ES-I3 (cell line): ENCODE results near the gene RHBDF1.
A peak's percentile ranks its signal among the peaks of the same experiment; 100 is the strongest.

Source experiments
- H3K36me3 ChIP-seq: 2 replicates; pipeline ENCODE4 v1.6.1; 2013; ENCODE audit warnings: mild to moderate bottlenecking, low read length, control low read depth, moderate library complexity; ENCODE audit not compliant: insufficient read depth
- H3K4me1 ChIP-seq: 2 replicates; pipeline ENCODE4 v1.6.1; 2013; ENCODE audit warnings: mild to moderate bottlenecking, control low read depth, low read length; ENCODE audit not compliant: insufficient read depth
- H3K9ac ChIP-seq: 2 replicates; pipeline ENCODE4 v1.6.1; 2013; ENCODE audit warnings: low read depth, mild to moderate bottlenecking, low read length, moderate library complexity
- H3K9me3 ChIP-seq: 2 replicates; pipeline ENCODE4 v1.6.1; 2013; ENCODE audit warnings: mild to moderate bottlenecking, low read length, moderate library complexity; ENCODE audit not compliant: control insufficient read depth, insufficient read depth

RHBDF1 gene

GRCh38 chr16:62283-62967 is 10.0 kb downstream of the RHBDF1 start:
- Histone ChIP-seq H3K36me3 (peaks cover 9% of the 10 kb centered on the region), H3K4me1 (peaks cover 9% of the 10 kb centered on the region), H3K9ac (no peak overlapping the region), H3K9me3 (no peaks in the 10 kb centered on the region)

DNA sequence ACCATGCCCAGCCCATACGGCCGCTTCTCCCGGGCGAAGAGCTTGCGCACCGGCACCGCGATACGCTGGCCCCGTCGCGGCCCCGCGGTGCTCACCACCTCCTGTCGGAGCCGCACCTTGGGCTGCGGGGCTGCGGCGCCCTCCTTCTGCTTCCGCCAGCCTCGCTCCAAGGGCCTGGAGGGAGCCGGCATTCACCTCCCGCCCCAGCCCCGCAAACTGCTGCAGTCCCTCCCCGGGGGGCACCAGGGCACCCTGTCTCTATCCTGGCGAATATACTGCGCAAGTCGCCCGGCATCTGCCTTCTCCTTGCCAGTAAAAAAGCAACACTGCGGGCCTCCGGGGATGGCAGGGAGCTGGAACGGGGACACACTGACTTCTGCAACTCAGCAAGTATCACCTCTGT is 10.6 kb downstream of the RHBDF1 start:
- no peaks in the 10 kb centered on the region for H3K9me3 ChIP-seq
- no peak overlapping the region for H3K9ac ChIP-seq
- H3K36me3 ChIP-seq: peaks cover 9% of the 10 kb centered on the region
- H3K4me1 ChIP-seq: peaks cover 4% of the 10 kb centered on the region; the same call in 1 of the 2 replicates

- peaks cover 9% of the 10 kb centered on the region for H3K36me3 ChIP-seq
Measured at GRCh38 chr16:60929-61878, 11.2 kb downstream of the RHBDF1 start.

GRCh38 chr16:60166-60565 is 12.3 kb downstream of the RHBDF1 start:
- H3K4me1 ChIP-seq: no peaks in the 10 kb centered on the region
- peaks cover 9% of the 10 kb centered on the region for H3K36me3 ChIP-seq
- H3K9ac ChIP-seq: no peak overlapping the region
- no peaks in the 10 kb centered on the region for H3K9me3 ChIP-seq

More at GRCh38 chr16:60929-61878, 11.2 kb downstream of the RHBDF1 start:
- Histone ChIP-seq H3K9ac (no peak overlapping the region), H3K9me3 (no peaks in the 10 kb centered on the region), H3K4me1 (peaks cover 3% of the 10 kb centered on the region; the same call in 1 of the 2 replicates)

DNA sequence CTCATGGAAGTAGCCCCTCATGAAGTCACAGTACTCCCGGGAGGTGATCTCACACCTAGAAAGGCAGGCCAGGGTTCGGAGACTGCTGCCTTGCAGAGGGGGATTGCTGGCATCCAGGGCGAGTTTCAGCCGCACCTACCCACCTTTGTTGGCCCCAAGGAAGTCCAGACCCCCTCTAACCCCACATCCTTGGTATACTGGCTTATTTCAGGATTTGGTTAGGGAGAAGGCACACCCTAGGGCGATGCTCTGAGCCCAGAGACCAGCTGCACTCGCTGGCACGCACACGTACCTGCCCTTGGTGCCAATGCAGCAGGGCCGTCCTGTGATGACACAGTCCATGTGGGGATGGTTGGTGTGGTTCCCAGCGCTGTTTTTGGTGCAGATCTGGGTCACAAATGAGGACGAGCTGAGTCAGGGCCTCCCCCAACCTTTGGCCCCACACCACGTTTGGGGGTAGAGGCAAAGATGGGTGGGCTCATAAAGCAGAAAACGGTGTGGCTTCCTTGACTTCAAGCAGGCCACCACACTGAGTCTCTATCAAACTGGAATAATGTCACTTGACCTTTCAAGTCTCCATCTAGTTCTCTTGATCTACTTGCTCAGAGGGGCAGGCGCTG is 12.9 kb downstream of the RHBDF1 start:
- peaks cover 9% of the 10 kb centered on the region for H3K36me3 ChIP-seq
- no peak overlapping the region for H3K9ac ChIP-seq
- H3K4me1 ChIP-seq: no peaks in the 10 kb centered on the region
- H3K9me3 ChIP-seq: no peaks in the 10 kb centered on the region

DNA sequence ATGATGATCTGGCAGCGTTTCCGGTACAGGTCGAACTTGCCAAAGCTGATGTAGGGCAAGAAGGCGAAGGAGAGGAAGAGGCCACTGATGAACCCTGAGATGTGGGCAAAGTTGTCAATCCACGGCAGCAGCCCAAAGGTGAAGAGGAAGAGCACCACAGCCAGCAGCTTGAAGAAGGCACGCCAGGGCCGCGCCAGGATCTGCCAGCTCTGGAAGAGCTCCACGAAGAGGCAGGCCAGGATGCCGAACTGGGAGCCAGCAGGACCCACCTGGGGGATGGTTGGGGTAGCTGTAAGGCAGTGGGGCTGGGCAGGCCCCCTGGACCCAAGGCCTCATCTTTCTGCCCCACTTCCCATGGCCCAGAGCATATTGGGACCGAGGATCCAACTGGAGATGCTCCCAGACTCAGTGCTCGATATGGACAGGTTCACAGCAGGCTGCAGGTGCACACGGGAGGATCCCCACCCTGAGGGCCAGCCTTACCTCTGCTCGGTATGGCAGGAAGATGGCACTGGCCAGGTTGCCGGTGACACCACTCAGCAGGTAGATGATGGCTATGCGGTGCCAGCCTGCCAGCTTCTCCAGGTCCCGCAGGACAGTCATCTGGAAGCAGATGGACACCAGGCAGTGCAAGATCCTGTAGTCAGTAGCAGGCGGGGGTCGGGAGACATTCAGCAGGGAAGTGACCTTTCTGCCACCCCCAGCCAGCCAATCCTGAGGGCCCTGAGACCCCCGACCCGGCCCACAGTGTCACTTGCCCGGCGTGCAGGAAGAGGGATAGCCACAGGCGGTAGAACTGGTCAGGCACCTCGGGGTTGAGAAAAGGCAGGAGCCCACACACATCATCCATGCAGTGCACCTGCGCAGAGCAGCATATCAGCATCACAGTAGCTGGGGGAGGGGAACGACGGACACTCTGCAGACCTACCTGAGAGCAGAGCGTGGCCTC is 13.7 kb downstream of the RHBDF1 start:
- Histone ChIP-seq H3K9ac (no peak overlapping the region), H3K4me1 (no peaks in the 10 kb centered on the region), H3K9me3 (no peaks in the 10 kb centered on the region), H3K36me3 (peaks cover 3% of the 10 kb centered on the region)

DNA sequence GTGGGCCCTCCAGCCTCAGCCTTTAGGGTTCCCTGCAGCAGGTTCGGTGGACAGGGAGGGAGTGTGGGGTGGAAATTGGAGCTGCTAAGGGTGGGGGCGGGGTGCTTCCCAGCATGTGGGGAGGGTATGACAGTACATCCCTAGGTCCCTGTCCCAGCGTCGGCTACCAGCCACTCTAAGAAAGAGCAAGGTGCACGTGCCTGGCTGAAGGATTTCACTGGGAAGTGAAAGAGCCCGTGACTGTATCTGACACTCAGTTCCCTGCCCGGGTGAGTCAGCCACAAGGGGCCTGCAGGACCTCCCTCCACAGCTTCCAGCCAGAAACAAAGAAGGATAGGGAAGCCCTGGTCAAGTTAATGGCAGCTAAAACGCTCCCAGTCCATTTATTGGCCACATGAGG is 14.7 kb downstream of the RHBDF1 start:
- H3K36me3 ChIP-seq: peaks cover 3% of the 10 kb centered on the region

DNA sequence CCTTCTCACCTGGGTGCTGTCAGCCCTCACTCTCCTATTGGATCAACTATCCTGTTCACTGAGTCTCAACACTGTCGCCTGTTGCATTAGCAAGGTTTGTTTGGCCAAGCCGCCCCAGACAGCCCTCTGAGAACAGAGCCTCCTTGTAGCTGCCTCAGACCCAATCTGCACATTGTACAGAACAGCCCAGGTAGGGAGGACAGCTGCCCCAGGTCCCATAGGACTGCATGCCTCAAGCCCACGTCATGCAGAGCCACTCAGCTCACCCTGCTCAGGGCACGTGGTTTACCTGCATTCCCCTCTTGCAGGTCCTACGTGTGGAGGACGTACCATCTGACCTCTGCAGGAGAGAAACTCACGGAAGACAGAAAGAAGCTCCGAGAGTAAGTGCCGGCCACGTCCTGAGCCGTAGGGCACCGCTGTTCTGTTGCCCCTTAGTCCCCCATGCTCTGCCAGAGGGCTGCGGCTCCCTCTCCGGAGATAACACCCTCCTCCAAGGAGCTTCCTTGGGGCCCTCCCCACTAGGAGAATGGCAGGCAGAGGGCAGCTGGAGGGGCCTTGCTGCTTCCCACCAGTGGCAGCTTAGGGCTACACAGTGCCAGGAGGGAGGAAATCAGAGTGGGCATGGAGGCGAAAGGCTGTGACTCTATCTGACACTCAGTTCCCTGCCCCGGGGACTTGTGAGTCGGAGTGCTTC is 16.1 kb downstream of the RHBDF1 start:
- no peaks in the 10 kb centered on the region for H3K9me3 ChIP-seq

More for the DNA sequence above, 14.7 kb downstream of the RHBDF1 start:
- Histone ChIP-seq H3K4me1 (no peaks in the 10 kb centered on the region), H3K9me3 (no peaks in the 10 kb centered on the region), H3K9ac (no peak overlapping the region)

DNA sequence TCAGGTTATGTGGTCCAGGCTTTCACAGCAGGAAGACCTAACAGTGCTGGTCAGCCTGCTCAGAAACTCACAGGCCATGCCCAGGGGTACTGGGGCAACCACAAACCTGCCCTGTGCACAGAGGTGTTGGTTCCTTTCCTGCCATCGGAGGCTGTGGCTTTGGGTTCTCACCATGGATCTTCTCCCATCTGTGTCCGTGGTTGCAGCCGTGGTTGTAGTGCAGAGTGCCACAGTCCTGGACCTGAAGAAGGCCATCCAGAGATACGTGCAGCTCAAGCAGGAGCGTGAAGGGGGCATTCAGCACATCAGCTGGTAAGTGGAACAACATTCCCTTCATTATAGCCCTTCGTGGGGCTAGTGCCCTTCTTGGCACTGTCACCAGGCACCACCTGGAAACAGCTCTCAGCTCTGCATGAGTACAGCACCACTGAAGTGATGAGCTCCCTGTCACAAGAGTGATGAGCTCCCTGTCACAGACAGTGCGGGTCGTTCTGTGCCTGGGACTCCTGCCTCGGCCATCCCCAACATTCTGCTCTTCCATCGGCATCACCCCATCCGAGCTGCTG is 16.8 kb downstream of the RHBDF1 start:
- Histone ChIP-seq H3K4me1 (no peaks in the 10 kb centered on the region), H3K9ac (no peak overlapping the region), H3K9me3 (no peaks in the 10 kb centered on the region), H3K36me3 (peaks cover 4% of the 10 kb centered on the region)

More for the DNA sequence above, 16.1 kb downstream of the RHBDF1 start:
- Histone ChIP-seq H3K9ac (no peak overlapping the region), H3K4me1 (no peaks in the 10 kb centered on the region), H3K36me3 (peaks cover 3% of the 10 kb centered on the region)

DNA sequence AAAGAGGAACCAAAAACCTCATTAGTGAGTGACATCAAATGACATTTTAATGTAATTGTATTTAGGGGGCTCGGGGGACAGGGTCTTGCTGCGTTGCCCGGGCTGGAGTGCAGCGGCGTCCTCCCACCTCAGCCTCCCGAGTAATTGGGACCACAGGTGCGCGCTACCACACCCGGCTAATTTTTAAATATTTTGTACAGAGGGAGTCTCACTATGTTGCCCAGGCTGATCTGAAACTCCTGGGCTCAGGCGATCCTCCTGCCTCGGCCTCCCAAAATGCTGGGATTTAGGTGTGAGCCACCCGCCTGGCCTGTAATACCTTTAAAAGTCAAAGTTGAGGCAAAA is 18.2 kb downstream of the RHBDF1 start:
- Histone ChIP-seq H3K4me1 (no peaks in the 10 kb centered on the region), H3K9ac (peak overlapping the region; percentile 49; the same call in 1 of the 2 replicates), H3K9me3 (no peaks in the 10 kb centered on the region), H3K36me3 (peaks cover 7% of the 10 kb centered on the region)

- H3K9ac ChIP-seq: peak within 1 kb of the TSS; percentile 88
- H3K36me3 ChIP-seq: peaks cover 7% of the 10 kb centered on the region
- no peaks in the 10 kb centered on the region for H3K9me3 ChIP-seq
- no peaks in the 10 kb centered on the region for H3K4me1 ChIP-seq
Measured at GRCh38 chr16:53346-54236, 18.8 kb downstream of the RHBDF1 start, which contains the start of the genes POLR3K and SNRNP25. Gene POLR3K (minus strand): TSS chr16:53608. CDS start chr16:53586, 22 bp downstream. Gene SNRNP25 (plus strand): TSS chr16:53828. CDS start chr16:54017, 189 bp downstream.
